ENCODE measurements around the gene NSMCE3.

NSMCE3 gene

DNA sequence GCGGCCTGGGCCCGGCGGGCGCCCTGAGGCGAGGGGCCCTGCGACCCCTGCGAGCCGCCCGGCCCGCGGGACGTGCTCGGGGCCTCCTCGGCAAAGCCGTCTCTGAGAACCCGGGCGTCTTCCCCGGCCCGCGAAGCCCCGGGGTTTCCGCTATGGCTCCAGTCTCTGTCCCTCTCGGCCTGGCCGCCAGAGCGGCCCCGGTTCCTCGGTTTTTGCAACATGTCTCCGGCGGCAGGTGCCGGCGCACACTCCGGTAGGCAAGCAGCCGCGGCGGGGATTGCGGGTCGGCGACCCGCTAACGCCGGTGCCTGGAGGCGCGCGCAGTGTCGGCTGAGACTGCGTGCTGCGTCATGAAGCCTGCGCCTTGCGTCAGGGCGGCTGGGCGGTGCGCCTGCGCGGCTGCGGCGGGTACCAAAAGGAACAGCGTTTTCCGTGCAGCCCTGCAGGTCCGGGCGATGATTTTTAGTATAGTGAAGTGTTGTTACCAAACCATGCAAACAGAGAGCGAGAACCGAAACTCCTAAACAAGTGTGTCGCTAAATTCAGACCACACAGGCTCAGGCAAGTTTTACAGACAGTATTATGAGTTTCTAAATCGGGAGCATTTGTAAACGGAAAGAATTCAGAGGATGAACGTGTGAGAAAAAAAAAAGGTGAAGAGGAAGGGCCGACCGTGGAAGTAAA is at the start of gene NSMCE3:
TSS of gene NSMCE3 (minus strand) at position 338 of the 684 bp plus-strand sequence. CDS start at position 221, 117 bp downstream.
- peak; percentile 55 for DNase-seq

DNA sequence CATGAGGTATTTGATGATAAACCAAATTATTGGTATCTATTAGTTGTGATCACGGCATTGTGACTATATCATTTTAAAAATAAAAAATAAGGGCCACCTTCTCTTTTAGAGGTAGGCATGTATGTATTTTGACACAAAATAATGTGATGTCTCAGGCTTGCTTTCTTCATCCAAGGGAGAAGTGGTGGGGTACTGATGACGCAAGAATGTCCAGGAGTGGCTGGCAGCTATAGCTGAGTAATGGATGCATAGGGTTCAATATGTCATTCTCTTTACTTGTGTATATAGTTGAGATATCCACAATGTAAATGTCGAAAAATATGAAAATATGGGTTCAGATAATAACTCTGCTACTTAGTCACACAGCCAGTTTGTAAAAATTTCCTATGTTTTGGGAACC is 46.8 kb upstream of the NSMCE3 start:
- no peak for DNase-seq

DNA sequence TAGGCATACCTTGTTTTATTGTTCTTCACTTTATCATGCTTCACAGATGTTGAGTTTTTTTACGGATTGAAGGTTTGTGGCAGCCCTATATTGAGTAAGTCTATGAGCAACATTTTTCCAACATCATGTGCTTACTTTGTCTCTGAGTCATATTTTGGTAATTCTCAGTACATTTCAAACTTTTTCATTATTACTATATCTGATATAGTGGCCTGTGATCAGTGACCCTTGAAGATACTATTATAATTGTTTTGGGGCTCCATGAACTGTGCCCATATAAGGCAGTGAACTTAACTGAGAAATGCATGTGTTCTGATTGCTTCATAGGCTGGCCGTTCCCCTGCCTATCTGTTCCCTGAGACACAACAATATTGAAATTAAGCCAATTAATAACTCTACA is 42.8 kb upstream of the NSMCE3 start:
- DNase-seq = no peak

DNA sequence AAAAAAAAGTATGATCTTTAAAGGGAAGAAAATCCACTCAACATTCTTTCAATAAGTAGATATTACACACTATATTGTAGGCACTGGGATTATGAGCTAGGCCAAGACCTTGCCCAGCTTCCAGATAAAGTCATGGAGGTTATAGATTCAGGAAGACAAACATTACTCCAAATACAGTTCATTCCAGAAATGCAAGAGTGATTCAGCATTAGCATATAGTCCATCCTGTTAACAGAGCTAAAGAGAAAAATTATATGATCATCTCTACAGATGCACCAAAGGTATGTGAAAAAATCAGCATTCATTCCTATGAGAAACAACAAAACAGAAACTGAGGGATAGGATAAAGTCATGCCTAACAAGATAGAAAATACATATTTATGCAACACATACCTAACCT is 42.1 kb upstream of the NSMCE3 start:
- no peak for DNase-seq

DNA sequence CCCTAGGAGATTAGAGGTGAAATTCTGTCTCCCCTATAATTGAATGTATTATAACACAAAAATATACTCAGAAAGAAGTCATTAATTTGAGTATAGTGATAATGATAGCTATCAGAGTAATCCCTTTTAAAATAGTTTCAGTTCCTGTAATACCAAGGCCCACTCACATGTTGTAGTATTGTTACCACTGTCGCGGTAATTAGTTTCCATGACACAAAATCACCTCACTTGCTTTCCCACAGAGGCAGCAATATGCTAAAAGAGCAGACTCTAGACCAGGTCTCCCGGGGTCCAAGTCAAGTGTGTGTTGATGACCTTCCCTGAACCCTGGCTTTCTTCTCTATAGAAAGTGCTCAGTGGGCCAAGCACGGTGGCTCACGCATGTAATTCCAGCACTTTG is 39.5 kb upstream of the NSMCE3 start:
- DNase-seq = no peak

DNA sequence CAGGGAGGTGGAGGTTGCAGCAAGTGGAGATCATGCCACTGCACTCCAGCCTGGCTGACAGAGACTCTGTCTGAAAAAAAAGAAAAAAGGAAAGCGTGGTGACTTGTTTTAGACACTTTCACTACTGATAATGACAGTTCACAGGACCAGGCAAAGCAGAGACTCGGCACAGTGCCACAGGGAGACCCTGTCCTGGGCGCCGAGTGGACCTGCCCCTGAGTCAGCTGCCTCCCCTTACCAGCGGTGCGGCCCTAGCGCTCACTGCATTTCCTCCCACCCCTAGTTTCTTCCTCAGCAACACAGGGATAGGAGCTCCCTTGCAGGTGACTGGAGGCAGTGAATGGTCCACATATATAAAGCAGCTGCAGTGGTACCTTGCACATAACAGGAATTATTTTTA is 38.7 kb upstream of the NSMCE3 start:
- DNase-seq = no peak

DNA sequence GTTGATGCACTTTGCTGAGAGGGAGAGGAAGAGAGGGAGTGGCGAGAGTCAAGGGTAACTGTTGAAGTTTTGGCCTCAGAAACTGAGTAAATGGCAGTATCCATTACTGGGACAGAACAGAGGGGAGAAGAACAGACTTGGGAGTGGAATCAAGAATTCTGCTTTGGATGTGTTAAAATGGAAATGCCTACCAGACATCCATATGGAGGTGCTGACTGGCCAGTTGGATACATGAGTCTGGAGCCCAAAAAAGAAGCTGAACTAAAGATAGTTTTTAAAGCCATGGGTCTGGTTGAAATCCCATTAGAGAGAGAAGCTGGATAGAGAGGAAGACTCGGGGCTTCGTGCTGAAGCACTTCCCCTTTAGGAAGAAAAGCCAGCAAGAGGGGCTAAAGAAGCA is 35.9 kb upstream of the NSMCE3 start:
- no peak for DNase-seq

DNA sequence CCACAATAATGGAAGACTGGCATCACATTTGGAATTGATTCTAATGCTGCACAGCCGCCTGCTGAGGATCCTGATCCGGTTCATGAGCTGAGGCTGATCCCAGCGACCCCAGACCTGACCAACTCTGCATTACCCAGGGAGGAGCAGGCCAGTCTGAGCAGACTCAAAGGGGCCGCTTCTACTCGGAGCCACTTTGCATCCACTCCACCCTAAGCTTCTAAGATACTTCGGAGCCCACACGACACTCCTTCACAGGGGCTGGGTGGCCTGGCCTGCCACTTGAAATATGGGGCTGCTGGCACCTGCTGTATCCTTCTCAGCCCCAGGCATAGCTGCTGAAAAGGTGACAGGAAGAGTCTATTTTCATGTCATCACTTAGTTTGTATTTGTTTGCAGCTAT is 33.2 kb upstream of the NSMCE3 start:
- no peak for DNase-seq

DNA sequence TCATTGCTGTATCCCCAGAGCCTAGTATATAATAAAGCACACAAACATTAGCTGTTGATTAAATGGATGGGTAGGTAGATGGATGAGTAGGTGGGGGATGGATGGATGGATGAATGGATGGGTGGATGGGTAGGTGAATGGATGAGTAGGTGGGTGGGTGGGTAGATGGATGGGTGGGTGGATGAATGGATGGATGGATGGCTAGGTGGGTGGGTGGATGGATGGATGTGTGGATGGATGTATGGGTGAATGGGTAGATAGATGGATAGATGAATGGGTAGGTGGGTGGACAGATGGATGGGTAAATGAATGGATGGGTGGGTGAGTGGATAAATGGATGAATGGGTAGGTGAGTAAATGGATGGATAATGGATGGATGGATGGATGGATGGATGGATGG is 30.2 kb upstream of the NSMCE3 start:
- DNase-seq = no peak

DNA sequence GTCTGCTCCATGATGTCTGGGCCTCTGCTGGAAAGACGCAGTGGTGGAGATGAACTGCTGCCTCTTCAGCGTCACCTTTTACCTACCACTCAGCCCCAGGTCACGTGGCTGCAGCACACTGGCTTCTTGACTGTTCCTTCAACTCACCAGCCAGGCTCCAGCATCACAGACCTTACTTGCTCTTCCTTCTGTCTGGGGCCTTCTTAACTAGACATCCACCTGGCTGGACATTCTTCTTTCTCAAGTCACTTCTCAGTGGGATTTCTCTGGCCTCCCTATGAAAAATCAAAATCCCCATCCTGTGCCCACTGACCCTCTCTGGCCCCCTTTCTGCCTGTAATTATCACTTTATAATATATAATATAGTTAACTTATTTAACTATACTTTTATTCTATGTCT is 29.7 kb upstream of the NSMCE3 start:
- DNase-seq = no peak

DNA sequence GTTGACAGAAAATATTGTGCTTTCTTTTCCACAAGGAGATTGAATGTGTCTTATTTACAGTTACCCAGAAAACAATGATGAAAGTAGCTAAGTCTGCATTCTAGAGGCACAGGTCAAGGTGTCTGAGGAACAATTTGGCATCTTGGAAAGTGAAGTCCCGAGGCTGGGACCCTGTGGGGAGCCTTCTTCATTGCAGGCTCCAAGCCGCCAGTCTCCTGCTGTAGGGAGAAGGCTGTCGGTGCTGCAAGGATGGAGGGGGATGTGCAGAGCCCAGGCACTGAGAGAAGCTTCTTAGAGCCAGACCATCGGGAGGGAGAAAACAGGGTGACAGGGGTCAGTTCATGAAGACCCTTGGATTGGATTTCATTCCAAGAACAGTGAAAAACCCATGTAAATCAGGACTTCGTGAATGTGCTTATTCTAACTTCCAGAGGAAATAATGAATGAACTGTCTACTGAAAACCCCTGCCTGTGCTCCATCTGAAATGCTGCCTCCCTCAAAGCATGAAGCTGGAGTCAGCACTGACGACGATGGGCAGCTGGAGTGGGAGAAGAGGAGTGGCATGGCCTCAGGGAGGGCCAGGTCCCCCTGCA is 25.2 kb upstream of the NSMCE3 start:
- DNase-seq = no peak

DNA sequence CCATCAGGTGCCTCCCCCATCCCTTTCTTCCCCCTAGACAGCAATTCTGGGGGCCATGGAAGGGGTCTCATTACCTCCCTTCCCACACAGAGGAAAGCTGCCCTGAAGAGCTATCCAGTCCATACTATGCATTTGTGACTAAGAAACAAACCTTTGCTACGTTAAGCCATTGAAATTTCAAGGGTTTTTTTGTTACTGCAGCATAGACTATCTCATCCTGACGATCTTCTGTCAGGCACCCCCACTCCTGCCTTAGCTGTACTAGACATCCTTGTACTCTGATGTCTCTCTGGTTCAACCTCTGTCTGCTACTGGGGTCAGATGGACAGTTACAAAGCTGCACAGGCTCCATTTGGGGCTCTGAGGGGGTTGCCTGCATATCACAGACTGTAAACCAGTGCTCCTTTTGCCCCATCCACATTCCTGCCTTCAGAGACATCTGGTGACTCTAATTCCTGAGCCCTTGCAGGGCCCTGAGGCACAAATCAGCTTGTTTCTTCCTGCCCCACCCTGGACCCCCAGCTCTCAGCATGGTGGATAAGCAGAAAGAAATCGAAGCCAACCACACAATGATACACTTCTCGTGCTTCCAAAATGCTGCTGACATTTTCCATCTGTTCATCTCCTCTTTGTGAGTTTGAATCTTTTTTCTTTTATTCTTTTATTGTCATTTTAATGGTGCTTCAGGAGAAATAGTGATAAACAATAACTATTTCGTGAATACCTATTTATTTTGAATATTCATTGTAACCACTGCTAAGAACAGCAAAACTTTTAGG is 21.6 kb upstream of the NSMCE3 start:
- no peak for DNase-seq

DNA sequence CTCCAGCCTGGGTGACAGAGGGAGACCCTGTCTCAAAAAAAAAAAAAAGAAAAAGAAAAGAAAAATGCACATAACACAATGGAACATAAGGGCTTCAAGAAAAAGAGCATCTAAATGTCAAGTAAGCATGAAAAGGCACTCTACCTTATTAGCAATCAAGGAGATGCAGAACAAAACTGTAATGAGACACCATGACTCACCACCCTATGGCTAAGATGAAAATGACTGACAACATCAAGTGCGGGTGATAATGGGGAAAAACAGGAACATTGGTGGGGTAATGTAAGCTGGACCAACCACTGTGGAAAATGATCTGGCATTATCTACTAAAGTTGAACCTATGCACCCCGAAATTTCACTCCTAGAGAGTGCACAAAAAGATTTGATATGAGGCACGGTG is 19.6 kb upstream of the NSMCE3 start:
- no peak for DNase-seq

DNA sequence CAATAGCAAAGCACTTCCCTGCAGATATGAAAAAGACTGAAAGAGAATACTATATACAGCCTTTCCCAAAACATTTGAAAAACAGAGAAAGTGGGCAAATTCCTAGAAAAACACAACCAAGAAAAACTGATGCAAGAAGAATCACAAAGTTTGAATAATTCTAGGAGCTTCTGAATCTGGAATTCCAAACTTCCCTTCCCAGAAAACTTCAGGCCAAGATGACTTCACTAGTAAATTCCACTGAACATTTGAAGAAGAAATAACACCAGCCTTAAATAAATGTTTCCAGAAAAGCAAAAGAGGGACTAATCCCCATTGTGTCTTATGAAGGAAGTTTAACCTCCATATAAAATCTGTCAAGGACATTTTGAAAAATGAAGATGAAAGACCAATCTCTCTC is 15.8 kb upstream of the NSMCE3 start:
- no peak for DNase-seq

DNA sequence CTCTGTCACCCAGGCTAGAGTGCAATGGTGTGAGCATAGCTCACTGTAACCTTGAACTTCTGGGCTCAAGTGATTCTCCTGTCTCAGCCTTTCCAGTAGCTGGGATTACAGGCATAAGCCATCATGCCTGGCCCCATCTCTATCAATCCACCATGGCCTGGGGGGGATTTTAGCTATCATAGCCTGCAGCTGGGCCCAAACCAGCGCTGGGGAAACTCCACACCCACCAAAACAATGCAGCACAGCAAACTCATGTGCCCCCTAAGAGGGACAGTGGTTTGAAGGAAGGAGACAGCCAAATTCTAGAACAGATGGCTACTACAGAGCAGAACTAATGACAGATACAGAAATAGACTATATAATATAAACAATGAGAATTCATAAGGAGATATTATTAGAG is 13.8 kb upstream of the NSMCE3 start:
- no peak for DNase-seq

DNA sequence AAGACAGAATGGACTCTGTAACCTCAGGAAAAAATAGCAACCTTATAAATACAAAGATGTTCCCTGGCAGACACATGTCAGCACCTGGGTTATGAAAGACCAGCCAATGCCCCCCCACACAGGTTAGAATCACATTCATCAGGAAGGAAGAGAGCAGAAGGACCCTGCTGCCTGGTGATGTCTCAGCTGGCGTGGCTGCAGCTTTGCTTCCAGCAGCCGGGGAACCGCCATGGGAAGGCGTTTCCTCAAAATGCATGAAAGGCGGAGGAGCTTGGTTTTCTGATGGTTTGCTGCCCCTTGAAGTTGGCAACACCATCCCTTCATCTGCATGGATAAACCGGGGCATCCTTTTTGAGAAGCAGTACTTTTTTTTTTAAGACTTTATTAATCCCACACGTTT is 10.9 kb upstream of the NSMCE3 start:
- no peak for DNase-seq

DNA sequence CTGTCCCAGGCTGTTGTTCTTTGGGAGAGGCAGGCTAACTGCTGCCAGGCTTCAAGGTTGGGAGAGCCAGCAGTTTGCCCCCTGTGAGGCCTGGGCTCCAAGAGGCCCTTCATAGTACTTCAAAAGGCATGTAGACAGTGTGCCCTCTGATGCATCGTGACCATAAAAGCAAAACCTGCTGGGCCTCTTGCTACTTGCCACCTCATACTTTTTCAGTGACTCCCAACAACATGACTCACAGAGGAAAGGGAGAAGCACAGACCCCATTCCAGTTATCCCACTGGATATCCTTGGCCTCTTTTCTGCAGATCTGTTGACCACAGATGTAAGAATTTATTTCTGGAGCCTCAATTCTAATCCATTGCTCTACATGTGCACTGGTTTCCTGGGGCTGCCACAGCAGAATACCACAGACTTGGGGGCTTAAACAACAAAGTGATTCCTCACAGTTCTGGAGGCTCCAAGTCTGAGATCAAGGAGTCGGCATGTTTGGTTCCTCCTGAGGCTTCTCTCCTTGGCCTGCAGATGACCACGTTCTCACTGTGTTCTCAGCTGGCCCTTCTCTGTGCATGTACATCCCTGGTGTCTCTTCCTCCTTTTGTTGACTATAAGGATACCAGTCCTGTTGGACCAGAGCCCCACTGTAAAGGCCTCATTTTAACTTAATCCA is 8.9 kb upstream of the NSMCE3 start:
- DNase-seq = no peak

DNA sequence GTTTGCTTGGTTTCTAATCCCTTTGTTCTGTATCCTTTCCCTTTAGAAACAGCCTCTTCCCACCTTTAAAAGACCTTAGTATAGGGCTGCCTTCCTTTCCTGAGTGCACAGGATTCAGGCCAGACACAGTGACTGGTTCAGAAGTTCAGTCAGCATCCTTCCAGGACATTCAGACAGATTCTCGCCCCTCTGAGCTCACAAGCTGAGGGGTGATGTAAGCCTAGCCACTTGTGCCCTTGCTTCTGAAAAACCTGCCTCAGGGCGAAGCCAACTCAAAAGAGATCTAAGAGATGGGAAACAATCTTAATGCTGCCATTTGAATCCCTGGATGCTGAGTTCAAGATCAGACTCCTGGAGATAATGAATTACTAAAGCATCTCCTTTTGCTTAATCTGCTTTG is 6.7 kb upstream of the NSMCE3 start:
- DNase-seq = no peak

DNA sequence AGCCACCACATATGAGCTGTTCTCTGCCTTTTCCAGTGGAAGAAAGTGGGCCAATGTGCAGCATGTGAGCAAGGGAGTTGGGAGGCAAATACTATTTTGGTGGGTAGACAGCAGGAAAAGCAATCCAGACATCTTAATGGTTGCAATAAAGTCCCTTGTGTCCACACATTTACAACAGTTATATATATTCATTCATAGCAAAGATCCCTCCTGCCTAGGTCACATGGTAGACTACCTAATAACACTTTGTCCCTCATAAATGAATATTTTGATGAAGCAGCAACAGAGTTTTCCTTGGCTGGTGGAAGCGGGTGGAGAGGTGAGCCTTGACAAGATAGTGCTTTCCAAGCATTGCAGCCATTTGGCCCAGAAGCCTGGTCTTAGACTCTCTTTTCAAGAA is 6.2 kb upstream of the NSMCE3 start:
- no peak for DNase-seq

DNA sequence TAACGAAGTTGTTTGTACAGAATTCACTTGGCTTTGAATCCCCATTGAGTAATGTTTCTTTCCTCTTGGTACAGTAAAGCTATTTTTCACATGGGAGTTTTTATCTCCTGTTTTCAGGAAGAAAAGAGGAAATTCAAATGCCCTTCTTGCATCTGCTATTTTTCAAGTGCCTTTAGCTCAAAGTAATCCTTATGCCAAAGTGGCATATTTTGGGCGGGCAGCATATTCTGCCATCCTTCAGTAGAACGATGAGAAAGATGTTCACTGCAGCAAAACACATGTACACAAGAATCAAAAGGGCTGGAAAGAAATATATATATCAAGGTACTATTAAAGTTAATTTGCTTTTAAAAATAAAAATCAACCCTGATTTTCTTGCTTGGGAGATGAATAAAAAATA is 5.3 kb upstream of the NSMCE3 start:
- no peak for DNase-seq

DNA sequence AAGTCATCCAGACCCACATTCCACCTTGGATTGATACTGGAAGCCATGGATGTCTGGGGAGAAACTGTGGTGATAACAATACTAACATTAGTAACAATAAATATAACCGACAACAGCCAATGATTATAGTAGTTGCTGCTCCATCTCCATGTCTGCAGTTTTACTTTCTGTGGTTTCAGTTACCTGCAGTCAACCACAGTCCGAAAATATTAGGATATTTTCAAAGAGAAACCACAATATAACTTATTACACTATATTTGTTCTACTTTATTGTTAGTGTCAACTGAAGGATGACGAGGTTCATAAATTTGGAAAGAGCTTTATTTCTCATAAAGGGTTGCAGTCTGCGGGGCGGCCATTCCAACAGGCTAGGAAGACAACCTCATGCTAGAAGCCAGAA is 2.6 kb upstream of the NSMCE3 start:
- DNase-seq = no peak

DNA sequence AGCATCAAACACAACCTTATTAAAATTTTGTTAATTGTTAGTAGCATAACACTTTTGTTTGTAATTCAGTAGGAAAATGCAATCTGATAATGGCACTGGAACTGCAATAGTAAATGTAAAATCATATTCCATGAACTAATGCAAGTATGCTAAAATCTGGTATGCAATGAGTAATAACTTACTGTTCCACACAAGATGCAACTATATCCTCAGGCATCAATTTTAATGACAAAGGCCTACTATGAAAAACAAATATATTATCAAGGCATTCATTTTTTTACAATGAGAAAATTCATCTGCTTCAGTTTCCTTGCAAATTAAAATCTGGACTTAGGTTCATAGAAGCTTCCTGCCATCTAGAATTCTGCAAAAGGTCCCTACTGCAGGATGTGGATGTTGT is 1.4 kb upstream of the NSMCE3 start:
- DNase-seq = no peak

DNA sequence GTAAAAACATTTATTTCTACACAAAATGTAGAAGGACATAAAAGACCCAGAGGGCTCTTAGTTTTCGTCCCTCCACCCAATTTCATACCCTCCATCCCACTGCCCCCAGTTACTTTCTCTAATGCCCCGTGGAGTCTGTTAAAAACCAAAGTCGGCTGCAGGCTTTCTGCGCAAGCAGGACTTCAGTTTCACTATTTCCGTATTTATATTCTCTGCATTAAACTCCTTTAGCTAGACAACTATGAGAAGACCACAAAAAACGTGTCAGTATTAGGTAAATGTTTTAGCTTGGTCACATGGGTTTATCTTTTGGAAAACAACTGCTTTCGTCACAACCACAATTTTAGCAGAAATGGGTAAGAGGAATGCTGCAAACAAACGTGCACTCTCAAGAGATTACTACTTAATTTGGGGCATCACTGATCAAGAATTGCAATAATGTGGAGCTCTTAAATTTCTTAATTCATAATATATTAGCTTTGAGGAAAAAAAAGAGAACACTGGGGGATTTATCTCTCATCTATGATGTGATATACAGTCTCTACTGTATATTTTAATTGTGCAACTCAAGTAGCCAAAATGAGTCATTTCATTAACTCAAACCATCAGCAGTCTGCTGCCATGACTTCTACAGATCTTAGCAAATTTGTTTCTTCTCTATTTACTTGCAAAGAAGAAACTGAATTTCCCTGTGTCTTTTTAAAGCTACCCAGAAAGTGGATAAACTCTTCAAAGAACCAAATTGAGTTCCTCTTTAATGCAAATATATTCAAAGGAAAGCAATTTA is 740 bp upstream of the NSMCE3 start:
- DNase-seq = no peak

Measured in NCI-H748 treated with DMSO at 0.1 percent for 48 hours (cell line).